Activated CD4-positive, alpha-beta memory T cell treated with anti-CD3 and anti-CD28 coated beads, Interleukin-2, amount 10 ng/mL, durations not matched to agents 7 days and 5 days (primary cell): ENCODE results near the gene OR4E2. TPM values are rescaled to one million over a fixed set of nuclear protein-coding genes. Genes with fewer than 3 reads are reported as not detected.
"Not testable (repeated sequence)": the region's sequence is repeated elsewhere in the genome, so short reads cannot be mapped to it uniquely, and the experiment has no call there.

Experiments
- CTCF ChIA-PET: fragments of 350-600 bp; sonication (Branson Sonifier 250); formaldehyde crosslinking; loops from one replicate; lab custom pipeline; 2021; ENCODE audit warnings: antibody characterized with exemption, inconsistent platforms; lab: Charles Lee
- POLR2A ChIA-PET: fragments of 350-600 bp; sonication (Branson Sonifier 250); formaldehyde crosslinking; loops from one replicate; lab custom pipeline; 2021; ENCODE audit warnings: antibody characterized with exemption; lab: Charles Lee
- DNase-seq: peaks from one replicate; pipeline ENCODE4 v3.0.0-alpha.2; 2020
- H3K27ac Mint-ChIP-seq: one replicate; pipeline ENCODE4 v1.8.0; 2021; ENCODE audit warnings: mild to moderate bottlenecking, mixed read lengths
- H3K27me3 Mint-ChIP-seq: one replicate; pipeline ENCODE4 v1.8.0; 2021; ENCODE audit warnings: mixed read lengths
- H3K36me3 Mint-ChIP-seq: one replicate; pipeline ENCODE4 v1.8.0; 2021; ENCODE audit warnings: low read depth, mixed read lengths
- H3K4me1 Mint-ChIP-seq: one replicate; pipeline ENCODE4 v1.8.0; 2021; ENCODE audit warnings: mixed read lengths
- H3K4me3 Mint-ChIP-seq: one replicate; pipeline ENCODE4 v1.8.0; 2021; ENCODE audit warnings: mild to moderate bottlenecking, mixed read lengths
- H3K9me3 Mint-ChIP-seq: one replicate; pipeline ENCODE4 v1.8.0; 2021; ENCODE audit warnings: mixed read lengths
- total RNA-seq, 2 experiments: library from RNA; stranded (reverse); gene quantifications; one replicate each; pipeline ENCODE4 v1.2.3, GENCODE V29; 2021

The OR4E2 gene, protein sequence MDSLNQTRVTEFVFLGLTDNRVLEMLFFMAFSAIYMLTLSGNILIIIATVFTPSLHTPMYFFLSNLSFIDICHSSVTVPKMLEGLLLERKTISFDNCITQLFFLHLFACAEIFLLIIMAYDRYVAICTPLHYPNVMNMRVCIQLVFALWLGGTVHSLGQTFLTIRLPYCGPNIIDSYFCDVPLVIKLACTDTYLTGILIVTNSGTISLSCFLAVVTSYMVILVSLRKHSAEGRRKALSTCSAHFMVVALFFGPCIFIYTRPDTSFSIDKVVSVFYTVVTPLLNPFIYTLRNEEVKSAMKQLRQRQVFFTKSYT
- under 1 TPM in 1 of 2 experiments, not detected in 1; 0.25 TPM for total RNA-seq

DNA sequence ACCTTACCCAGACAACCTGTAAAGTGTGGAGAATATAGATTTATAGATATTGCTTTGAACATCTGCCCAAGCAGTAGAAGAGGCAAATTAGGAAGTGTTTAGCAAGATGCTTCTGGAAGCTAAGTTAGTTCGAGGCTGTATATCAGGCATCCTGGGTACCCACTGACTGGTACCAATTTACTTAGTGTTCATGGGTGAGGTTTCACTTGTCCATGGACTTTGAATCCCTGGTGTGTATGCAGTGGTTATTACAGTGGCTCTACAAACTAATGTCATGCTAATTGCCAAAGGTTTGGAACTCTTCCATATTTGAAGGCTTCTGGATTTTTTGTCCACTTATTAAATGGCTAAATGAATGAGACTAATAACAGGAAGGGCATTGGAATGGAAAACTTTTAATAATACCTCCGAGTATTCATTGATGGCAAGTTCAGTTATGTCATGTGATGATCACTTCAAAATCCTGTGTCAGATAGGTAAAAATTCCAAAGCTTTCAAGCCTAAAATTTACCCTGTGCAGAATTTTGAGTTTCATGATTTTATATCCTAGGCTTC lies at the start of gene OR4E2:
TSS of gene OR4E2 (plus strand) at position 505 of the 555 bp plus-strand sequence. CDS start 11,248 bp downstream, outside the sequence.
- ChIA-PET POLR2A (no interaction called here), CTCF (interaction anchor here (1.5 kb wide), 1 partner anchor 57 kb away, joined by 3 read pairs; no protein-coding TSS in a partner anchor)
- no peaks in the 10 kb centered on the region for H3K9me3 Mint-ChIP-seq
- no peaks in the 10 kb centered on the region for H3K36me3 Mint-ChIP-seq
- no peak within 1 kb of the TSS for H3K4me3 Mint-ChIP-seq
- no peak within 1 kb of the TSS for H3K27ac Mint-ChIP-seq
- H3K27me3 Mint-ChIP-seq = peaks cover 20% of the 10 kb centered on the region
- DNase-seq = no peak
- H3K4me1 Mint-ChIP-seq = no peaks in the 10 kb centered on the region

DNA sequence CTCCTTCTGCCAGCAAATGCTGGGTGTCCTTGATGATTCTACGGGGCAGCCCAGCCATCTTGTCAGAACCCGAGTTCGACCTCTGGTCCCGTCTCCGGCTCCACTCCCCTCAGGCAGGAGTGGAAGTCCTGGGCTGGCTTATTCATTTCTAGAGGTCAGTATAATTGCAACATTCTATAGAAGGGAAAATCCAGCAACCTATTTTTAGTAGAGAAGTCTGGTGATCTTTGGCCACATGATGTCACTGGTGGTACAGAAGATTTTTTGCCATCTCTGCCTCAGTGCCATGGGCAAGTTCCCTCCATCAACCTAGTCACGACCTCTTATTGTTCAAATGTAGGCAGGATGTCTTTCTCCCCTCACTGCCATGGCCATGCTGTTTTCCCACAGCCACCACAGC lies 41.3 kb upstream of the OR4E2 start:
- ChIA-PET CTCF (no interaction called here), POLR2A (no interaction called here)
- Mint-ChIP-seq H3K9me3 (no peaks in the 10 kb centered on the region), H3K4me3 (no peak overlapping the region), H3K36me3 (no peaks in the 10 kb centered on the region), H3K27me3 (peaks cover 12% of the 10 kb centered on the region), H3K4me1 (no peaks in the 10 kb centered on the region), H3K27ac (no peak overlapping the region)
- no peak for DNase-seq

DNA sequence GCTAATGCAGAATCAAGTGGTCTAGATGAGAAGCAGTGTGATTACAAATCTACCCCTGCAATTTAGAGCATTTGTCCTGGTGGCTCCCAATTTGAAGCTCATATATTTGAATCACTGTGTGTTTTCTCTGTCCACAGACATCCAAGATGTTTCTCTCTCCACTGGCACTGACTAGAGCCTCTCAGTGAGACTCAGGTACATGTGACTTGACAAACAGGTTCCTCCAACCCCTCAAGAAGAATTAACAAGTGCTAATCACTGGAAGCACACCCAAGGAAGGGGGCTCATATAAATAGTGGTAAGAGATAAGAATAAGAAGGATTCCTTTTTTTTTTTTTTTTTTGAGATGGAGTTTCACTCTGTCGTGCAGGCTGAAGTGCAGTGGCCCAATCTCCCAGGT lies 39.4 kb upstream of the OR4E2 start:
- H3K4me1 Mint-ChIP-seq = no peaks in the 10 kb centered on the region
- no peak for DNase-seq
- no peaks in the 10 kb centered on the region for H3K9me3 Mint-ChIP-seq
- no peaks in the 10 kb centered on the region for H3K36me3 Mint-ChIP-seq
- peaks cover 6% of the 10 kb centered on the region for H3K27me3 Mint-ChIP-seq
- POLR2A ChIA-PET = no interaction called here
- H3K4me3 Mint-ChIP-seq = no peak overlapping the region
- H3K27ac Mint-ChIP-seq = no peak overlapping the region
- CTCF ChIA-PET = no interaction called here

DNA sequence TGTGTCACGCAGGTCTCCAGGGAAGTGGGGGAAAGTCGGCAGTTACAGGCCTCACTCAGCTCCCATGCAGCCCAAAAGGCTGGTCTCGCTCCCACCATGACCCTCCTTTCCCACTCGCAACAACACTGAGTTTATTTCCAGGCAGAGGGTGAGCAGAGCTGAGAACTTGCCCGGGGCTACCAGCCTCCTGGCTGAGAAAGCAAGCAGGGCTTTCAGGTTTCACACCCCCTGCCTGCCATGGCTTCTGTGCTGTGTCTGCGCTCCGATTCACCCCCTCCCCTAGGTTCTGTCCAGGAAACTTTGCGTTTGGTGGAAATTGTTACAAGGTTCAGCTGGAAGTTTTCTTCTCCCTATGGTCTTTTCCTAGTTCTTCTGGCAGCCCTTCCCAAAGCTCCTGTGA lies 36.0 kb upstream of the OR4E2 start:
- Mint-ChIP-seq H3K4me1 (no peaks in the 10 kb centered on the region), H3K36me3 (no peaks in the 10 kb centered on the region), H3K9me3 (no peaks in the 10 kb centered on the region), H3K4me3 (no peak overlapping the region), H3K27me3 (peaks cover 17% of the 10 kb centered on the region), H3K27ac (no peak overlapping the region)
- CTCF ChIA-PET = no interaction called here
- POLR2A ChIA-PET = no interaction called here
- DNase-seq = no peak

DNA sequence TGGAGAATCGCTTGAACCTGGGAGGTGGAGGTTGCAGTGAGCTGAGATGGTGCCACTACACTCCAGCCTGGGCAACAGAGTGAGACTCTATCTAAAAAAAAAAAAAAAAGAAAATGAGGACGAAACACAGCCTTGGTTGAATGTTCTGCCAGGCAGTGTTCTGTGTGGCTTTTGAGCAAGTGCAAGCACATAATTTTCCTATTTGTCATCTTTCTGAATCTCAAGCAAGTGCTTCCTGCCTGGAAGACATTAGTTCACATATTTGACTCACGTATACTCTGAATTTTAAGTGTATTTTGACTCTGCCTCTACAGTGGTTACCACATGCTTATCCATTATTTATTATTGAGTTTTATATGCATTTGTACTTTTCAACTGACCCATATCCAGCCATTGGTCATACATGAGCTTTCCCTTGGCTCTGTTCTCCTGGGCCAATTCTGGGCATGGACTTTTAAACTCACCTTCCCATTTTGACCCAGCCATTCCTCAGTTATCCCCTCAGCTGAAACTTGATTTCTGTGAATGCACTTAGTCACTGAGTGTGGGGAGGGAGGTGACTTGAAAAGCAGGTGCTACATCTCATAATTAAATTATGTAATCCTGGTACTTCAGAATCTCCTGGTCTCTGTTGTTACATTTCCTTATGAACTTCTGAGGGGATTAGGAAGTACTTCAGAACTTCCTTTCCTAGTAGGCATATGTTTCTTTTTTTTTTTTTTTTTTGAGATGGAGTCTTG lies 27.0 kb upstream of the OR4E2 start:
- Mint-ChIP-seq H3K36me3 (no peaks in the 10 kb centered on the region), H3K9me3 (peaks cover 4% of the 10 kb centered on the region), H3K27me3 (peaks cover 19% of the 10 kb centered on the region), H3K4me3 (no peak overlapping the region), H3K4me1 (no peaks in the 10 kb centered on the region), H3K27ac (no peak overlapping the region)
- DNase-seq = no peak
- POLR2A ChIA-PET = no interaction called here
- CTCF ChIA-PET = no interaction called here

DNA sequence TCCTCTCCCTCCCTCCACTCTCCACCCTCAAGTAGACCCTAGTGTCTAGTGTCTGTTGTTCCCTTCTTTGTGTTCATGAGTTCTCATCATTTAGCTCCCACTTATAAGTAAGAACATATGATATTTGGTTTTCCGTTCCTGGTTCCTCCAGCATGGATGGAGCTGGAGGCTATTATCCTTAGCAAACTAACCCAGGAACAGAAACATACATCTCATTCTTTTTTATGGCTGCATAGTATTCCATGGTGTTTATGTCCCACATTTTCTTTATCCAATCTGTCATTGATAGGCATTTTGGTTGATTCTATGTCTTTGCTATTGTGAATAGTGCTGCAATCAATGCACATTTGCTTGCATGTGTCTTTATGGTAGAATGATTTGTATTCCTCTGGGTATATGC lies 23.1 kb upstream of the OR4E2 start:
- H3K36me3 Mint-ChIP-seq, DNase-seq, H3K4me1 Mint-ChIP-seq, H3K27ac Mint-ChIP-seq, H3K9me3 Mint-ChIP-seq, CTCF ChIA-PET, H3K4me3 Mint-ChIP-seq, POLR2A ChIA-PET: not testable (repeated sequence)
- H3K27me3 Mint-ChIP-seq = peaks cover 11% of the 10 kb centered on the region

DNA sequence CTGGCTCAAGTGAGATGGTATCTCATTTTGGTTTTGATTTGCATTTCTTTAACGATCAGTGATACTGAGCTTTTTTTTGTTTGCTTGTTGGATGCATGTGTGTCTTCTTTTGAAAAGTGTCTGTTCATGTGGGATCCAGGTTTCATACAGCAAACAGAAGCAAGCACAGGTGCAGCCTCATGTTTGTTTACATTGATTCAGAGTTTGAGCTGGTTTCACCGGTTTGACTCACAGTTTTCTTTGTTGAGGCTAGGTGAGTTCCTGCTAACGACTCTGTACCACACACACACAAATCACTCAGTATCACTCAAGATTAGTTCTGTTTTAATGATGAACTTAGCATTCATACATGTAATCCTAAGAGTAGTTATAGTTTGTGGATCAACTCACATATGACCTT lies 22.6 kb upstream of the OR4E2 start:
- no peak overlapping the region for H3K27ac Mint-ChIP-seq
- no peaks in the 10 kb centered on the region for H3K36me3 Mint-ChIP-seq
- H3K4me1 Mint-ChIP-seq = no peaks in the 10 kb centered on the region
- CTCF ChIA-PET = no interaction called here
- peaks cover 10% of the 10 kb centered on the region for H3K27me3 Mint-ChIP-seq
- DNase-seq = no peak
- H3K4me3 Mint-ChIP-seq = no peak overlapping the region
- H3K9me3 Mint-ChIP-seq = peaks cover 4% of the 10 kb centered on the region
- POLR2A ChIA-PET = no interaction called here

DNA sequence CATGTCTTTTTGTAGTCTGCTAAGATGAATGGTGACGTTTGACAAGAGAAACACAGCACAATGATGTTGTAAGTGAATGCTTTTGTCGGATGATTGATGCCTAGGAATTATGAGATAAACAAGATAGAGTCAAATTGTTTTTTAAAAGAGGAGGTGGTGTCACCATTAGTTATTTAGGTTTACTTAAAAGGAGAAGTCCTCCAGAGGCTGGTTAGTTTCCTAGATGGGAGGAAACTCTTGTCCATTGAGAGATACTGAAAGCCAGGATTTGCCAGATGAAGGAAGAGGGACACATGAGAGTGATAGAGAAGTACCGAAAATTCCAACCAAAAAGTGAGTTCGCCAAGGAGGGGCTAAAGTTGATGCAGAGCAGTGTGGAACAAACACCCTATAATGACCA lies 18.8 kb upstream of the OR4E2 start, which contains the start of gene OR10G2:
TSS of gene OR10G2 (minus strand) at position 101 of the 400 bp plus-strand sequence. CDS start at position 3, 98 bp downstream.
- no peak within 1 kb of the TSS for H3K27ac Mint-ChIP-seq
- peaks cover 10% of the 10 kb centered on the region for H3K27me3 Mint-ChIP-seq
- H3K9me3 Mint-ChIP-seq = no peaks in the 10 kb centered on the region
- no peaks in the 10 kb centered on the region for H3K36me3 Mint-ChIP-seq
- no peak within 1 kb of the TSS for H3K4me3 Mint-ChIP-seq
- H3K4me1 Mint-ChIP-seq = no peaks in the 10 kb centered on the region
- POLR2A ChIA-PET = no interaction called here
- no peak for DNase-seq
- CTCF ChIA-PET = no interaction called here

DNA sequence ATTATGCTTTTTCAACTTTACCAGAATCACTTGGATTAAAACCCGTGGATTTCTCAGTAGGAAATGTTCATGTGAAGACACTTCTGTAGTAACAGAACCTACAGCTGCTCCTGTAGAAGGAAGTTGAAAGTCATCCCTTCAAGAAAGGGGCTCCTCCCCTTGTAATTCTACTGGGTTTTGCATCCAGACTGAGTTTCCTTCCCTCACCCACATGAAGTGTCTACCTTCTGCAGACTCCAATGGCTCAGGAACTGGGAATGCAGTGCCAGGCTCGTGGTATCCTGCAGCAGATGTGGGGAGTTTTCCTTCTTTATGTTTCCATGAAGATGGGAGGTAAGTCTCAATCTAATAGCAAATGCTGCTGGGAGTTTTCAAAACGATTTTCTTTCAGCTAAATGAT lies 11.0 kb upstream of the OR4E2 start:
- H3K9me3 Mint-ChIP-seq = no peaks in the 10 kb centered on the region
- H3K4me1 Mint-ChIP-seq = no peaks in the 10 kb centered on the region
- ChIA-PET CTCF (no interaction called here), POLR2A (interaction anchor here (1.0 kb wide), 2 partner anchors 876 to 925 kb away, joined by 3 read pairs; no protein-coding TSS in a partner anchor)
- H3K27me3 Mint-ChIP-seq = peaks cover 7% of the 10 kb centered on the region
- no peaks in the 10 kb centered on the region for H3K36me3 Mint-ChIP-seq
- H3K27ac Mint-ChIP-seq = no peak overlapping the region
- DNase-seq = no peak
- H3K4me3 Mint-ChIP-seq = peak overlapping the region; percentile 31

DNA sequence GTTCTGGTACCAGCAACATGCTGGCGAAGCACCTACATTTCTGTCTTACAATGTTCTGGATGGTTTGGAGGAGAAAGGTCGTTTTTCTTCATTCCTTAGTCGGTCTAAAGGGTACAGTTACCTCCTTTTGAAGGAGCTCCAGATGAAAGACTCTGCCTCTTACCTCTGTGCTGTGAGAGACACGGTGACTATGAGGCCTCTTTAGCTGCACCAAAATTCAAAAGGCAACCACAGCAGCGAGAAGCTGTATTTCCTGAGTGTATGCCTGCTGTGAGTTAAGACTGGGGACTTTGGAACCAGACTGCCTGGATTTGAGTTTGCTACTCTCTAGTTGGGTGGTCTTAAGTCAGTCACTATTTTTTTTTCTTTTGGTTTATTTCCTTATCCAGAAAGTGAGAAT lies 10.2 kb upstream of the OR4E2 start:
- Mint-ChIP-seq H3K4me3 (peak overlapping the region; percentile 27), H3K4me1 (no peaks in the 10 kb centered on the region), H3K36me3 (no peaks in the 10 kb centered on the region), H3K27me3 (peaks cover 10% of the 10 kb centered on the region), H3K27ac (peak overlapping the region; percentile 21), H3K9me3 (no peaks in the 10 kb centered on the region)
- CTCF ChIA-PET = no interaction called here
- DNase-seq = no peak
- POLR2A ChIA-PET = interaction anchor here (1.0 kb wide), 2 partner anchors 876 to 924 kb away, joined by 3 read pairs; no protein-coding TSS in a partner anchor

DNA sequence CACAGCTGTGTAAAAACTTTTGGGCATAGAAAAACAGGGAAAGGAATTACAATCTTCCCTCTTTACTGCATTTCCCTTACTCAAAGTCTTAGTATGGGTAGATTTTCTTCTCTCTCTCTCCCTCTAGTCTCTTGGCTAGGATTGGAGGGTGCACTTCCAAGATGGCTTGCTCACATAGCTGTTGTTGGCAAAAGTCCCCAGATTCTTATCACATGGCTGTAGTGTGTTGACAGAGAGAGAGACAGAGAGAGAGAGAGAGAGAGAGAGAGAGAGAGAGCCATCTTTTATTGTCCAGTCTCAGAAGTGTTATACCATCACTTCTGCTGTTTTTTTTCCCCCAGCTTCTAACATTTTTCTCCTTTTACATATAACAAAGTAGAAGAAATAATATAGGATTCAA lies 6.3 kb upstream of the OR4E2 start:
- CTCF ChIA-PET = interaction anchor here (0.6 kb wide), 1 partner anchor 8 kb away, joined by 3 read pairs; no protein-coding TSS in a partner anchor

DNA sequence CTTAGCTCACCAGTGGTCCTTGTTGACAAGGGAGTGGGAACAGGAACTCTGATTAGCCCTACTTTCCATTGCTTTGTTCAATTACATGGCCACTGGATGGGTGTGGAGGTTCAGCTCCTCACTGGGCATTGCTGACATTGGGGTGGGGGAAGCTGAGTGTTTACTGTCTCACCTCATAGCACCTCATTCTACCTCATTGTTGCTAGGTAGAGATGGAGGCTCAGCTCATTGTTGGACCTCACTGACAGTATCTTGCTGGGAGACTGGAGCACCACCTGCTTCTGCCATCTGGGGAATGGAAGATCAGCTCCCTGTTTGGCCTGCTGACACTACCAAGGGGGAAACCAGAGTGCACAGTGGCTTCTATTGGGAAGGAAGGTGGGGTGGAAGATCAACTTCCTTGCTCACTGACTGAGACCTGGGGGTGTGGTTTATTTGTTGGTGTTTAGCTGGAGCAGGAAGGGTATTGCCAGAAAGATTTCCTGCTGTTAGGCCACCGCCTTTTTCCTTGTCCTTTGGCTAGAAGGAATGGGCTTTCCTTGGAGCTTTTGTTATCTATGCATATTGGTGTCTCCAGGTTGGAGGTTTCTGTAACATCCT lies 1.3 kb upstream of the OR4E2 start:
- ChIA-PET POLR2A (no interaction called here), CTCF (interaction anchor here (1.5 kb wide), 1 partner anchor 58 kb away, joined by 3 read pairs; no protein-coding TSS in a partner anchor)
- Mint-ChIP-seq H3K4me1 (no peaks in the 10 kb centered on the region), H3K27me3 (peaks cover 18% of the 10 kb centered on the region), H3K9me3 (no peaks in the 10 kb centered on the region), H3K27ac (no peak overlapping the region), H3K4me3 (no peak overlapping the region), H3K36me3 (no peaks in the 10 kb centered on the region)
- no peak for DNase-seq

More for the DNA sequence above, 6.3 kb upstream of the OR4E2 start:
- H3K4me1 Mint-ChIP-seq = no peaks in the 10 kb centered on the region
- POLR2A ChIA-PET = no interaction called here
- no peak overlapping the region for H3K27ac Mint-ChIP-seq
- no peak for DNase-seq
- H3K9me3 Mint-ChIP-seq = no peaks in the 10 kb centered on the region
- H3K4me3 Mint-ChIP-seq = no peak overlapping the region
- H3K36me3 Mint-ChIP-seq = no peaks in the 10 kb centered on the region
- H3K27me3 Mint-ChIP-seq = peaks cover 15% of the 10 kb centered on the region

DNA sequence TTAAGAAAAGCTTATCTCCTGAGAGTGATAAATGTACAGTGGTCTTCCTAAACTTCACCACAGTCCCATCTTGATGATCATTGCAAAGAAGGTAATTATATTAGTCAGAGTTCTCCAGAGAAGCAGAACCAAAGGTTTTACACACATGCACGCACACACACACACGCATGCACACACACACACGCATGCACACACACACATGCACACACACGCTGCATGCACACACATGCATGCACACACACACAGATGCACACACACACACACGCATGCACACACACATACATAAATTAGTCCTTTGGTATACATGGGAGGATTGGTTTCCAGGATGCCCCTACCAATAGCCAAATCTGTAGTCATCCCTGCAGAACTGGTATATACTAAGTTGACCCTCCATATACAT lies 580 bp downstream of the OR4E2 start:
- Mint-ChIP-seq H3K27me3 (peaks cover 19% of the 10 kb centered on the region), H3K9me3 (no peaks in the 10 kb centered on the region), H3K4me1 (no peaks in the 10 kb centered on the region), H3K4me3 (no peak overlapping the region), H3K27ac (no peak overlapping the region), H3K36me3 (no peaks in the 10 kb centered on the region)
- DNase-seq = no peak
- POLR2A ChIA-PET = no interaction called here
- CTCF ChIA-PET = no interaction called here
